ENCODE results near the gene PDE2A. TPM values are rescaled to one million over a fixed set of nuclear protein-coding genes. Genes with fewer than 3 reads are reported as not detected.

Gene PDE2A
- total and polyA plus RNA-seq, 2 donors (not counting 1 experiment from before 2014, with no cell fraction given), result 0.88 to 2.9 TPM

DNA sequence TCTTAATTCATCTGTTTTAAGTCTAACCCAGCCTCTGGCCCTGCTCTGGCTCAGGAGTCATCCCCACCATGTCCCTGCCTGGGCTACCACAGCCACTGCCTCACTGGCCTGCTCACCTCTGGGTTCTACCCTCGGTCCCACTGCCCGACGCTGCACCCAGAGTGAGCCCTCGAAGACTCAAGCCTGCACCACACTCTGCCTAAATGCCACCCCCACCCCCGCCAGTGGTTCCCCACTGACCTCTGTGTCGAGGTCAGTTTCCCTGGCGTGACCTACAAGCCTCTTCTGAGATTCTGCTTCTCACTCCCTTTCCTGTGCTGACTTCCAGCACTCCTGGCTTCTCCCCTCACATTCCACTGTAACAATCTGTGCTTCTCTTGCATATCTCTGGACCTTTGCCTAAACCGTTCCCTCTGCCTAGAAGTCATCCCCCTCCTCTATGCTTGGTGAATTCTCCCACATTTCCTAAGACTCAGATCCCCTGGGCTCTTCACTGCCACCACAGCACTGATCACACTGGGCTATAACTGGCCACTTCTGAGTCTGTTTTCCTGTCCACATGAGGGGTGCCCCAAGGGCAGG is 12.5 kb upstream of the PDE2A start:
- peaks cover 0 to 74% of the 10 kb centered on the region in 2 experiments for H3K36me3 ChIP-seq (replicated peaks in 1 of 2; ENCODE audit: control extremely low read depth in 1 of 2, control insufficient read depth in 1 of 2, extremely low read depth in 1 of 2, insufficient read depth in 2 of 2, low read length in 1 of 2)
- peaks cover 3% of the 10 kb centered on the region for H3K4me1 Mint-ChIP-seq
- intact Hi-C loops (cut with micrococcal nuclease), result no loop called here
- TF ChIP-seq, protein P1, sequence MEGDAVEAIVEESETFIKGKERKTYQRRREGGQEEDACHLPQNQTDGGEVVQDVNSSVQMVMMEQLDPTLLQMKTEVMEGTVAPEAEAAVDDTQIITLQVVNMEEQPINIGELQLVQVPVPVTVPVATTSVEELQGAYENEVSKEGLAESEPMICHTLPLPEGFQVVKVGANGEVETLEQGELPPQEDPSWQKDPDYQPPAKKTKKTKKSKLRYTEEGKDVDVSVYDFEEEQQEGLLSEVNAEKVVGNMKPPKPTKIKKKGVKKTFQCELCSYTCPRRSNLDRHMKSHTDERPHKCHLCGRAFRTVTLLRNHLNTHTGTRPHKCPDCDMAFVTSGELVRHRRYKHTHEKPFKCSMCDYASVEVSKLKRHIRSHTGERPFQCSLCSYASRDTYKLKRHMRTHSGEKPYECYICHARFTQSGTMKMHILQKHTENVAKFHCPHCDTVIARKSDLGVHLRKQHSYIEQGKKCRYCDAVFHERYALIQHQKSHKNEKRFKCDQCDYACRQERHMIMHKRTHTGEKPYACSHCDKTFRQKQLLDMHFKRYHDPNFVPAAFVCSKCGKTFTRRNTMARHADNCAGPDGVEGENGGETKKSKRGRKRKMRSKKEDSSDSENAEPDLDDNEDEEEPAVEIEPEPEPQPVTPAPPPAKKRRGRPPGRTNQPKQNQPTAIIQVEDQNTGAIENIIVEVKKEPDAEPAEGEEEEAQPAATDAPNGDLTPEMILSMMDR (IDR thresholded peaks at IDR 0.05), result no peak
- no peak for TF ChIP-seq EZH2 (IDR thresholded peaks at IDR 0.05; ENCODE audit: borderline replicate concordance, insufficient read depth, low read depth, low read length, poor library complexity, severe bottlenecking)
- H3K9me3 ChIP-seq (ENCODE audit: control extremely low read depth in 1 of 3, control insufficient read depth in 2 of 3, insufficient read depth in 1 of 3, low read length in 2 of 3), result no peaks in the 10 kb centered on the region
- H3K27me3 Mint-ChIP-seq, result no peaks in the 10 kb centered on the region
- ATAC-seq (ENCODE audit: low read depth) (no peak), DNase-seq (no peak)
- peaks cover 26% of the 10 kb centered on the region for H4K20me1 ChIP-seq (ENCODE audit: control insufficient read depth, insufficient read depth, low read length, poor library complexity, severe bottlenecking)
- POLR2A ChIA-PET, result interaction anchor here (0.6 to 0.7 kb wide), 2 partner anchors 58 to 558 kb away, joined by 3 to 12 read pairs; no protein-coding TSS in a partner anchor
- H3K4me3 ChIP-seq (ENCODE audit: control extremely low read depth in 1 of 5, extremely low read depth in 1 of 5, insufficient read depth in 1 of 5, low read depth in 2 of 5, low read length in 4 of 5), result no peak overlapping the region
- no peaks in the 10 kb centered on the region for H3K4me1 ChIP-seq (ENCODE audit: control insufficient read depth in 2 of 2, insufficient read depth in 2 of 2, low read length in 2 of 2)
- H3K9ac ChIP-seq (ENCODE audit: low read length), result no peak overlapping the region
- 85% methylated on average over 8 of the region's 8 CpGs for WGBS (ENCODE audit: insufficient coverage)
- no peaks in the 10 kb centered on the region for H3K9me3 Mint-ChIP-seq (ENCODE audit: insufficient read depth)
- H3K4me3 Mint-ChIP-seq, result no peak overlapping the region
- no peak overlapping the region for H2AFZ ChIP-seq (ENCODE audit: insufficient read depth, low read depth, low read length, poor library complexity, severe bottlenecking)
- CTCF ChIA-PET, result interaction anchor here (0.7 to 5.5 kb wide), 5 partner anchors 10 to 144 kb away, joined by 3 to 64 read pairs (median 34); partner anchors contain the start of gene STARD10
- H3K79me2 ChIP-seq (ENCODE audit: control insufficient read depth, insufficient read depth, low read length), result no peaks in the 10 kb centered on the region
- H3K27ac ChIP-seq (ENCODE audit: low read length in 2 of 2), result no peak overlapping the region
- H3K27me3 ChIP-seq (replicated peaks in 1 of 4; ENCODE audit: control extremely low read depth in 1 of 4, control insufficient read depth in 3 of 4, insufficient read depth in 4 of 4, low read length in 3 of 4), result no peaks in the 10 kb centered on the region
- H3K4me2 ChIP-seq (replicated peaks; ENCODE audit: low read depth, low read length, poor library complexity, severe bottlenecking), result no peak overlapping the region
- peak overlapping the region; percentile 1 for H3K27ac Mint-ChIP-seq

Data from B cell (primary cell).